ENCODE data around the gene RNF152.

Gene RNF152

DNA sequence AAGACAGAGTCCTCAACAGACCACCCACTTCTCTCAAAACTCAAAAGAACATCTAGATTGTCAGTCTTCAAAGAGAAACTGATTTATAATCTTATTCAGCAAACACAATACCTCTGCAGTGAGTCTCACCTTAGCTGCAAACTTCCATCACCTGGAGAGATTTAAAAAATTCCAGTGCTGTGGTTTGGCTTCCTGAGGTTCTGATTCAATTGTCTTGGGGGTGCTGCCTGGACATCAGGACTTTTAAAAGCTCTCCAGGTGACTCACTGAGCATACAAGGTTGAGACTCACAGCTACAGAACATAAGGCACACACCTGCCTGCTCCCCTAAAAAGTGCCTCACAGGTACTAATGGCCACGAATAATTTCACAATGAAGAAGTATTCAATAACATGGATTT is 40.3 kb downstream of the RNF152 start:
- DNase-seq = no peak

- no peak for DNase-seq
These were observed 40.8 kb downstream of the RNF152 start for GRCh38 chr18:61851940-61852451.

DNA sequence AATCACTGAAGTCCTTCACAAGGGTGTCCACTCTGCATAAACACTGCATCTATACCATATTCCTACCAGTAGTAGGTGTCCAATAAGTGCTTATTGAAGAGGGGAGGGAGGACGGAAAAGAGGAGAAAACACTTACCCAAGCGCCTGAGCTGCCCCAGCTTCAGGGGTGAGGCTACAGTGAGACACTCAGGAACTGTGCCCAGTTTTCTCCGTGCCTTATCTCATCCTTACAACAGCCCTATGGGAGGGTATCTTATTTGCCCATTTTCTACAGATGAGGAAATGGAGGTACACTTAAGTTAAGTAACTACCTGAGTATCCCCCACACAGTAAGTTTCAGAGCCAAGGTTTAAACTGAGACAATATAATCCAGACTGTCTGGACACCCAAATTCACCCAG is 41.5 kb downstream of the RNF152 start:
- DNase-seq = no peak

GRCh38 chr18:61850756-61851155 is 42.1 kb downstream of the RNF152 start:
- DNase-seq = no peak

DNA sequence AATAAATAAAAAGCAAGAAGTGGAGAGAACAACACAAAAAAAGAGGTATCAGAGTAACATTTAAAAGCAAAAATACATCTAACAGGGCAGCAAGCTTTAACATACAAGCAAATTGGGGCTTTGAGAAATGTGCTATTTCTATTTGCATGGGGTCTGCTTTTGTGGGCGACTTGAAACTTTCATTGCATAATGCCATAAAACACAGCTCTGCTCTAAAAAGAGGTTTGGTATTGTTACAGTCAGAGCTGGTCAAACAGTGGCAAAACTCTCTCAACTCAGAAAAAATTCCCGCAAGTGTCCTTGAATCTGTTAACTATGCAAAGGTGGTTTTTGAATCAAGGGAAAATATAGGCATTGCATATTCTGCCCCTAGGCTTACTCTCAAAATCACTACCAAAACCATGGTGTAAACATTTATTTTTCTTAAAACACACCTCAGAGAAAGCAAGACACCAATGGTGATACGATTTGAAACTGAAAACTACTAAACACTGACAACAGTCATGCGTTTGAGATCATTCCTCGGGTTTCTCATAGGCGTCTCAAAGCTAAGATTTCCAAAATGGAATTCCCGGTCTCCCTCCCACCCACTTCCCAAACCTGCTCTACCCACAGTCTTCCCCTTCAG is 45.5 kb downstream of the RNF152 start:
- no peak for DNase-seq

DNA sequence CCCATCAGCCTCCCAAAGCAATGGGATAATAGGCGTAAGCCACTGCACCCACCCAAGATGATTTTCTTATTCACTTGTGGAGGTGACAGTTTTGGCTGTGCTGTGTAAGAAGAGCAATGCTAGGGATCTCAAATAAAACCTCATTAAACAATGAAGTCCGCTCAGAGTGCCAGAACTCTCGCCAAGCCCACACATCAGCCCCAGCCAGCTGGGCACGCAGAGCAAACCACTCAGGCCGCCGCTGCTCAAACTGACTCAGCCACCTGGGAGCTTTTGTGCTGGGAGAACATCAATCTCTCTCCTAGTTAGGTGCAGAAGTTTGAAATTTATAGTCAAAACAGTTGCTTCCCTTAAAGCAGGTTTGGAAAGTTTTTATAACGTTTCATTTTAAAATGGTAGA is 47.6 kb downstream of the RNF152 start:
- no peak for DNase-seq

GRCh38 chr18:61844726-61845125 is 48.1 kb downstream of the RNF152 start:
- no peak for DNase-seq

DNA sequence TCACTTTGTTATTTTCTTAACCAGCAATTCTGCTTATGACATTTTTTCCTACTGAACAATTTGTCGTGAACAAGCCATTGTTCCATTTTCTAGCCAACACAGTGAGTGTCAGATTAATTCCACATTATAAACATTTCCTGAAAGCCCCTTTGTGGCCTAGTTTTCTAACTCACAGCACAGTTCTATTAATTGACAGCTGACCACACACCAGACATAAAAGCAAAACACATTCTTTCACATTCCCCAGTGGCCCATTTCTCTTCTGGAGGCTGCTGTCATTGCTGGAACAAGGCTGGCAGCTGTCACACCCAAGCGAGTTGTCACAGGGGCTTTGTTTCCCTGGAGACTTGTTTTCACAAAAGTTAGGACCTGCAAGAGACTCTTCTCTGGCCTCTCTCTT is 50.7 kb downstream of the RNF152 start:
- DNase-seq = no peak

DNA sequence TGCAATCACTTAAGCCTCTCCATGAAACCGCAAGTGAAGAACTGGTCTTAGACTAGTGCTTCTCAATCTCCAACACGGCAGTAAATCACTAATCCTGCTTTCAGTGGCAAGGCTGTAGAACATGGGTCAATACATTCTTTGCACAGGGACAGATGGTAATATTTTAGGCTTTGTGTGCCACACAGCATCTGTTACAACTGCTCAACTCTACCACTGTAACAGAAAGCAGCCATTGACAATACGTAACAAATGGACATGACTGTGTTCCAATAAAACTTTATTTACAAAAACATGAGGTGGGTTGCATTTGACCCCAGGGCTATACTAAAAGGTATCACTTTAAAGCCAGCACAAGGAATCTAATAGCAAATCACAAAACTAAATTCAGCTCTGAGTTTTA is 51.1 kb downstream of the RNF152 start:
- DNase-seq = no peak

GRCh38 chr18:61840324-61840723 is 52.5 kb downstream of the RNF152 start:
- no peak for DNase-seq

DNA sequence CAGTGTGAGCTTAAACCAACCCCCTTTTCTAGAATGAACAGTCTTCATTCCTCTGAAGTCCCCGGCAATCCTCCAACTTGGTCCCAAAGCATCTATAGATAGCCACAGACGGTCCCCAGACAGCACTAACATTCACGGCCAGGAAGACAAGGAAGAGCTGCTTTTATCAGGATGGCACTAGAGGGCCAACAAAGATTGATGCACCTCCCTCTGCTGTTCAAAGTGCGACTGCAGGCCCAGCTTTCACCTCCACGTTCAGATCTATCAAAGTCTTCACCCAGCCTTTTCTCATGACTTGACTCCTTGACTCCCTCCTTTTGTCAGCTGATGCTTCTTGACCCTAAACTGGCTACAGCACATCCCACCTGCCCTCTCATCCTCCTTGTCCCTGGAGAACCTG is 54.3 kb downstream of the RNF152 start:
- DNase-seq = no peak

- DNase-seq = no peak
These were observed 58.8 kb downstream of the RNF152 start for GRCh38 chr18:61833978-61834377.

- DNase-seq = peak in 1 of 2 donors; percentile 38
These were observed 59.4 kb downstream of the RNF152 start for GRCh38 chr18:61833387-61833786.

DNA sequence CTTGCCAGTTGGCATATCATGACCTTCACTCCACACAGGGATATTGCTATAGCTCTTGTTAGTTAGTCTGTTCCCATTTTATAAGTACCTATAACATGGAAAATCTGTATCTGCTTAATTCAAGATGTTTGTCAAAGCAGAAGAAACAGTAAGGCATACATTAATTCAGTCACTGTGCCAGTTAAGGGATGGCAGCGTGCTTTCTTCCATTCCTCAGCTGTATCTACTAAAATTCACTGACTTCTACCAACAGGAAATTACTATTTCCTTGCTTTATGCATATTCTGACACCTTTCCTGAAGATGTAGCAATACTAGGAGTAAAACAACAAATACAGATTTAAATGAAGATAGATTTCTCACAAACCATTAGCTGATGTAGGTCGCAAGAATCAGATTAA is 59.9 kb downstream of the RNF152 start:
- DNase-seq = no peak

DNA sequence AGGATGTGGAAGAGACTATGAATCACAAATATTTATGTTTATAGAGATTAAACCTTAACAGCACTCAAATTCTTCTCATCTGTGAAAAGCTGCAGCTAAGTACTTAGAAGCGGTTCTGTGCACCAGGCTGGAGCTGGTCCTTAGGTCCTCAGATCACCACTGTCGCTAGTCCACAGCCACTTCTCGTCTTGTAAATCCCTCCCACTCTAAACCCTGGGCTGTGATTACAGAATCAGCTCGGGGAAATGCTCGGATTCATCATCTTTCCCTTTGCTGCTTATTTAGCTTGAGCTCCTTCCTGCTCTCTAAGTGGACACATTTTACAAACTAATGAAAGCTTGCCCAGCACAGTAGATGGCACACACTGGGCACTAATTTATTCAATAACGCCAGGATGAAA is 61.7 kb downstream of the RNF152 start:
- DNase-seq = no peak

- DNase-seq = no peak
These were observed 63.7 kb downstream of the RNF152 start for GRCh38 chr18:61829108-61829507.

GRCh38 chr18:61827591-61827990 is 65.2 kb downstream of the RNF152 start:
- no peak for DNase-seq

DNA sequence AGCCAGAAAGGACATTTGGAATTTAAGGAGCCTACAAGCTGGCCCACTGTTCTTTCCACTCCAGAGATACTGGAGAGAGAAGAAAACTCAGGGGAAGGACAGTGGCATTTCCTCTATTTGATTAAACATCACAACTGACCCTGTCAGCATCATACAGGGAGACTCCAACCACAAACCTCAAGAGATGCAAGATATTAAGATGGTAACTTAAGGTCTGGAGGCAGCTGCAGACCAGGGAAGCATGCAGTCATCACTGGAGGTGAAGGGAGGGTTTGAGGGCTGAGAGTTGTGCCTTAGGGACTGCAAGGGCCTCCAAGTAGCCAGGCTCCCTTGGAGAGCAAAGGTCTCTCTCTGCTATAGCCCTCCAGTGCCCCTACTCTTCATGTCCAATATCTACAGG is 67.4 kb downstream of the RNF152 start:
- no peak for DNase-seq

- no peak for DNase-seq
These were observed 68.0 kb downstream of the RNF152 start for GRCh38 chr18:61824733-61825363.

- DNase-seq = no peak
These were observed 69.2 kb downstream of the RNF152 start for GRCh38 chr18:61823595-61823994.

GRCh38 chr18:61822879-61823278 is 69.9 kb downstream of the RNF152 start:
- DNase-seq = no peak

DNA sequence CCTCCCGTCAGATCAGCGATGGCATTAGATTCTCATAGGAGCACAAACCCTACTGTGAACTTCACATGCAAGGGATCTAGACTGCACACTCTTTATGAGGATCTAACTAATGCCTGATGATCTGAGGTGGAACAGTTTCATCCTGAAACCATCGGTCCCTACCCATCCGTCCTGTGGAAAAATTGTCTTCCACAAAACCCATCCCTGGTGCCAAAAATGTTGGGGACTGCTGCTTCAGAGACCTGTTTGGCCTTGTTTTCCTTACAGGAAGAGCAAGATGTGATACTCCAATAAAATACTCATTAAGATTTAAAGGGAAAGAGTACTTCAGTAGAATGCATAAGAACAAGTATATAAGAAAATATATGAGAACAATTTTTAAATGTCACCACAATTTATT is 71.1 kb downstream of the RNF152 start:
- no peak for DNase-seq

DNA sequence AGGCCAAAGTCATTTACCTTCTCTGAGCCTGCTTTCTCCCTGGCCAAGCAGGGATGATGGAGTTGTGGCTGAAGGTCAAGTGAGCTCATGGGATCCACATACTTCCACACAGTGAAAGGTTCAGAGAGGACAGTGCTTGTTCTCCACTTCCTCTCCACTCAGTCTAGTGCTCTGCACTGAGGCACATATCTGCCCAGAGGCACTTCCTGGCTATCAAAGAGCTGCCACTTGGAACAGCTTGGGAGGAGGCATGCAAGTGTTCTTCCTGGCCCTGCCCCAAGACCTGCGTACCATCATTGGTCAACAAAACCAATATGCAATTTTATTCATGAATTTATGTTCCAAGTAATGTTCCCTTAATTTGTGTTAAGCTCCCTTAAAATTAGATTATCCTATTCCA is 71.9 kb downstream of the RNF152 start:
- no peak for DNase-seq

- DNase-seq = no peak
These were observed 75.7 kb downstream of the RNF152 start for GRCh38 chr18:61817086-61817485.

GRCh38 chr18:61815885-61816470 is 76.8 kb downstream of the RNF152 start:
- DNase-seq = no peak
